RPMI8226 (cell line): ENCODE measurements around the gene GP9.
"Not testable (repeated sequence)": the region's sequence is repeated elsewhere in the genome, so short reads cannot be mapped to it uniquely, and the experiment has no call there.

ENCODE experiments used
- DNase-seq: peaks from one replicate; pipeline ENCODE4 v3.0.0-alpha.2; 2015

Gene GP9

GRCh38 chr3:129052675-129053074 lies 7.9 kb upstream of the GP9 start:
- DNase-seq, result no peak

DNA sequence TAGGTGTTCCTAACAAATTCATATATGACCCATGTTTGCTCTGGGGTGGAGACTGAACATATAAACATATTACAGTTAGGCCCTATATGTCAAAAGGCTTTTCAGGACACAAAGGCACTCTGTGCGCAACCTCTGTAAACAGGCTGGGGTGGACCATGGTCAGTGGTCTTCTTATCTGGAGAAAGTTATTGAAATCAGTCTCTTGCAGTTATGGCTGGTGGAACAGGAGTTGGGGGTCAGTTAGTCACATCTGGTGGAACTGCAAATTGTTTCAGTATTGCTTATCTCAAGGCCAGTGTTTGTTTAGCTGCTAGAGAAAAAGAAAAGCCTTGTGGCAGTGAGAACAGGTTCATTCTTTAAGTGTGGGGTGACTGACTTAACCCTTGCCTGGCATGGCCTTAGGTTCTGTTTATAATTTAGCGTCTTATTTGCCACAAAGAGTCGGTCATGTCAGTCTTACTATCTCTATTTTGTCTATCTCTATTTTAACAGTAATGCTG lies 5.9 kb upstream of the GP9 start:
- no peak for DNase-seq

DNA sequence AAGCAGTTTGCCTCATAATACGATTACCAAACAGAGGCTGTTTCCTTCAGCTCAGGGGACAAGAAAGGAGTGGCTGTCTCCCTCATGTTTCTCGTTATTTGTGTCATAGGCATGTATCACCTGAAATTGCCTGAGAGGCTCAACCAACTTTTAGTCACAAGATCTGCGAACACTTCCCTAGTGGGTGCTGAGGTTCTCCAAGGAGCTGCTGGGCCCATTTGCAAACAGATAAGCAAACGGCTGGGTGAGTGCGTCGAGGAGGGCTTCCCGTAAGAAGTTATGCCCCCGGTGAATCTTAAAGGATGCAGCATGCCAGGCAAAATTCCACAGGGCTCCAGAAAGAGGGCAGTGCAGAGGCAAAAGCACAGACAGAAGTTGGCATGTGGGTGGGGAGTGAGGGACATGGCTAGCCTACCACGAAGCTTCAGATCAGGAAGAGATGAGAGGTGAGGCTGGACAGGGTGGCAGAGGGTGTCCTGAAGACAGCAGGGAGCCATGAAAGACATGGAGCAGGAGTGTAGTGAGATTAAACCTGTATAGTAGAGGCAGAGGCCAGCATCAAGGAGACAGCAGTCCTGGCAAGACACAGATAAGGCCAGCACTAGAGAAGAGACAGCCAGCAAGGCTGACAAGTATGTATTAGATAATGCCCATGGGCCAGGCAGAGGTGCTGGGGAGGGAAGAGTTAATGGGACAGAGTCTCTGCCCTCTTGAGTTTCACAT lies 4.0 kb upstream of the GP9 start:
- DNase-seq, result no peak

GRCh38 chr3:129057249-129057648 lies 3.3 kb upstream of the GP9 start:
- no peak for DNase-seq

GRCh38 chr3:129058441-129059200 lies 2.0 kb upstream of the GP9 start:
- DNase-seq, result peak; percentile 94

DNA sequence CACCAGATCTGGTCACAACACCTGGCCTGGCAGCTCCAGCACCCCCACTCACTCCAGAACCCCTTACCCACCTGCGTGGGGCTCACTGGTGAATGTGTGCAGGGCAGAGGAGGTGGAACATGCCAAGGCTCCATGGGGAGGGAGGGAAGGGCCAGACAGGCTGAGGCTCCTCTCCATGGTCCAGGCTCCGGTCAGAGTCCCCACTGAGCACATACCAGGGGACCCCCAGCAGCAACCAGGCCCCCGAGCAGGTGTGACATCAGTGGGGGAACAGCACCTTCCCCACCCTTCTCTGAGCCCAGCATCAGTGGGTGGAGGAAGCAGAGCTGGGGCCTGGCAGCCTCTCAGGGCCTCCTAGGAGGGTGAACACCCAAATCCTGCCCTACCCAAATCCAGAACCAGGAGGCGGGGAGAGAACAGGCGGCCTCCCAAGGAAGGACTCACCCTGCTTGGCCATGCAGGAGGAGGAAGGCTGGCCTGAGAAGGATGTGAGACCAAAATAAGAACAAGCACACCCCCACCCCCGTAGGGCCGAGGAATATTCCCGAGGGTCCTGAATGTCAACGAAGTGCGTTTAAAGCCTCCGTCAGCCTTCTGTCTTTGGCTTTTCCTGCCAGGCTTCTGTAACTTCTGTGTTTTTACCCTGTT lies 1.1 kb upstream of the GP9 start:
- no peak for DNase-seq

- DNase-seq, result no peak
Measured at GRCh38 chr3:129061023-129061887, 676 bp downstream of the GP9 start.

GRCh38 chr3:129061888-129062834 lies 1.6 kb downstream of the GP9 start:
- DNase-seq, result no peak

GRCh38 chr3:129063091-129063640 lies 2.6 kb downstream of the GP9 start:
- DNase-seq, result no peak

- no peak for DNase-seq
Measured at GRCh38 chr3:129063841-129064482, 3.4 kb downstream of the GP9 start.

DNA sequence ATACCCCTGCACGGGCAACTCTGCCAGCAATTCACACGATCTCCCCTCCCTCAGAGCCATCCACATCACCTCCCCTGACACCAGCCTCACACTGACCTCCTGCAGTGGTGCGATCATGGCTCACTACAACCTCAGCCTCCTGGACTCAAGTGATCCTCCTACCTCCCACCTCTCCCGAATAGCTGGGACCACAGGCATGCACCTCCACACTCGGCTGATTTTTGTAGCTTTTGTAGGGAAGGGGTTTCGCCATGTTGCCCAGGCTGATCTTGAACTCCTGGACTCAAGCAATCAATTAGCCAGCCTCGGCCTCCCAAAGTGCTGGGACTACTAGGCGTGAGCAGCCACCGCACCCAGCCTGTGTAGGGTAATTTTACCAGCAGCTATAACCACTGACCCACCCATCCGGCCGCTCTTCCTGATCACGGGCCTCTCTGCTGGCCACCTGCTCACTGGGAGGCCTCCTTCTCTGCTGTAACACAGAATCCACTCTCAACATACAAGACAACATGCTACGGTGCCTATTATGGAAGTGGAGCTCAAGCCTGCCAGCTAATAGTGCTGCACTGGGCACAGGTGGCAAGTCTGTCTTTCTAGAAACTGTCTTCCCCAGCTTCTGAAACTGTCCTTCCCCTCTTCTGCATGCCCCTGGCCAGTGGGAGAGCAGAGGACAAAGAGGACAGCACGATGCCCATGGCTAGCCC lies 4.6 kb downstream of the GP9 start:
- no peak for DNase-seq

GRCh38 chr3:129065720-129066073 lies 5.1 kb downstream of the GP9 start:
- no peak for DNase-seq

DNA sequence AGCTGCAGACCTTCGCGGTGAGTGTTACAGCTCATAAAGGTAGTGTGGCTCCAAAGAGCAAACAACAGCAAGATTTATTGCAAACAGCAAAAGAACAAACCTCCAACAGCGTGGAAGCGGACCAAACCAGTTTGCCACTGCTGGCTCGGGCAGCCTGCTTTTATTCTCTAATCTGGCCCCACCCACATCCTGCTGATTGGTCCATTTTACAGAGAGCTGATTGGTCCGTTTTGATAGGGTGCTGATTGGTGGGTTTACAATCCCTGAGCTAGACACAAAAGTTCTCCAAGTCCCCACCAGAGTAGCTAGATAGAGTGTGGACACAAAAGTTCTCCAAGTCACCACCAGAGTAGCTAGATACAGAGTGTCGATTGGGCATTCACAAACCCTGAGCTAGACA lies 7.1 kb downstream of the GP9 start:
- not testable (repeated sequence) for DNase-seq

GRCh38 chr3:129068291-129068886 lies 7.8 kb downstream of the GP9 start:
- no peak for DNase-seq

GRCh38 chr3:129069313-129070085 lies 8.9 kb downstream of the GP9 start:
- DNase-seq, result not testable (repeated sequence)

GRCh38 chr3:129070086-129070885 lies 9.7 kb downstream of the GP9 start:
- DNase-seq, result no peak

- no peak for DNase-seq
Measured at GRCh38 chr3:129077222-129077621, 16.6 kb downstream of the GP9 start.

DNA sequence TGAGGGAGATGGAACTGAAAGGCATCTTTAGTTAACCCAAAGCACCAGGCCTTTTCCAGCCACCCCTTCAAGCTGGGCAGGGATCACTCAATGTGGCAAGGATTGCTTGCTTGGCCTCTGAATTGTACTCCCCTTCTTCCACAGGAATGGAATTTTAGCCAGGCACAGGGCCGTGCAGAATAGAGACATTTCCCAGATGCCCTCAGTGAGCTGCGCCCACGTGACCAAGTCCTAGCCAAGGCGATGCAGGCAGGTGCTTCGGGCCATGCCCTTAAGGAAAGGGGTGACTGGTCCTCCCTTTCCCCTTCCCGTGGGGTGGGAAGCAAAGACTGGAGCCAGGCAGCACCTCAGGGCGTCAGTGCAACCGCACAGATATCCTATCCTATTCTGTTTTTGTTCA lies 17.9 kb downstream of the GP9 start:
- DNase-seq, result no peak
